Measurements from ENCODE around the gene PDYN.
"Not testable (repeated sequence)": the region's sequence is repeated elsewhere in the genome, so short reads cannot be mapped to it uniquely, and the experiment has no call there.

The PDYN gene

GRCh38 chr20:1993986-1994385, at the start of gene PDYN:
TSS of gene PDYN (minus strand) at chr20:1994058. CDS start at chr20:1983084, 10,974 bp downstream.
- TF ChIP-seq, protein P1, sequence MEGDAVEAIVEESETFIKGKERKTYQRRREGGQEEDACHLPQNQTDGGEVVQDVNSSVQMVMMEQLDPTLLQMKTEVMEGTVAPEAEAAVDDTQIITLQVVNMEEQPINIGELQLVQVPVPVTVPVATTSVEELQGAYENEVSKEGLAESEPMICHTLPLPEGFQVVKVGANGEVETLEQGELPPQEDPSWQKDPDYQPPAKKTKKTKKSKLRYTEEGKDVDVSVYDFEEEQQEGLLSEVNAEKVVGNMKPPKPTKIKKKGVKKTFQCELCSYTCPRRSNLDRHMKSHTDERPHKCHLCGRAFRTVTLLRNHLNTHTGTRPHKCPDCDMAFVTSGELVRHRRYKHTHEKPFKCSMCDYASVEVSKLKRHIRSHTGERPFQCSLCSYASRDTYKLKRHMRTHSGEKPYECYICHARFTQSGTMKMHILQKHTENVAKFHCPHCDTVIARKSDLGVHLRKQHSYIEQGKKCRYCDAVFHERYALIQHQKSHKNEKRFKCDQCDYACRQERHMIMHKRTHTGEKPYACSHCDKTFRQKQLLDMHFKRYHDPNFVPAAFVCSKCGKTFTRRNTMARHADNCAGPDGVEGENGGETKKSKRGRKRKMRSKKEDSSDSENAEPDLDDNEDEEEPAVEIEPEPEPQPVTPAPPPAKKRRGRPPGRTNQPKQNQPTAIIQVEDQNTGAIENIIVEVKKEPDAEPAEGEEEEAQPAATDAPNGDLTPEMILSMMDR (IDR thresholded peaks at IDR 0.05; ENCODE audit: control insufficient read depth, extremely low read depth, insufficient read depth) = no peak
- no peak within 1 kb of the TSS for H3K4me3 ChIP-seq (ENCODE audit: low read depth, low read length)
- no peak for DNase-seq (ENCODE audit: low read depth)

DNA sequence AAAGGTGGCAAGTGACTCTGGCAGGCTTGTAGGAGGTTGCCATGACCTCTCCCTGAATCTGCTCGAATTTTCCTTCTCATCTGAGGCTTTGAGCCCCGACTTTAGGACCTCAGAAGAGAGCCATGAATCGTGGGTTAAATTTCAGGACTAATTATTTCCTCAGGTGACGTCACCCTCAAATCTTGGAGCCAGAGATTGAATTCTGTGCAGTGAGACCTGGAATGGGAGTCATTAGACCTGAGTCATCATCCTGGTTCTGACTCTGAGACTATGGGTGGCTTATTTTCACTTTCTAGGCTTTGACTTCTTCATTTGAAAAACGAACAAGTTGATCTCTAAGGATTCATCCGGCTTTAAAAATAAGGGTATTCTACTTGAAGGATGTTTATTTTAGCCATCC, 48.5 kb upstream of the PDYN start:
- H3K4me3 ChIP-seq (ENCODE audit: low read depth, low read length) = no peak overlapping the region
- DNase-seq (ENCODE audit: low read depth) = no peak
- TF ChIP-seq, protein P1 (IDR thresholded peaks at IDR 0.05; ENCODE audit: control insufficient read depth, extremely low read depth, insufficient read depth) = no peak

DNA sequence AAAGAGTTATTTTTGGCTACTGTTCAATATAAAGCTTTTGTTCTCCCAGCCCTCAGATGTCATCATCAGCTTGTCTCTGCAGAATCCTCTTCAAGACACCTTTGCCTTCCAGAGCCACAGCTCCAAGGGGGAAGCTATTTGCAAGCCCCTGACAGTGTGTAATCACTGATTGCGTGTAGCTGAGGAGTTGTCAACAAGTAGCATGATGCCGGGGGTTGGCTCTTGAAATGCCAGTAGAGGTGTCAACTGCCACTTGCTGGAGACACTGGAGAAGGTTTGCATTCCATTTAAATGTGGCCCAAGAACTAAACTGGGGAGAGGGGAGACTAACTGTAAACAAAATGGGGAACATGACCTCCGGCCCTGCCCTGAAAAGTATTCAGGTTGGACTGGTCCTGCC, 44.3 kb upstream of the PDYN start:
- TF ChIP-seq, protein P1 (IDR thresholded peaks at IDR 0.05; ENCODE audit: control insufficient read depth, extremely low read depth, insufficient read depth) = no peak
- no peak for DNase-seq (ENCODE audit: low read depth)
- H3K4me3 ChIP-seq (ENCODE audit: low read depth, low read length) = no peak overlapping the region

DNA sequence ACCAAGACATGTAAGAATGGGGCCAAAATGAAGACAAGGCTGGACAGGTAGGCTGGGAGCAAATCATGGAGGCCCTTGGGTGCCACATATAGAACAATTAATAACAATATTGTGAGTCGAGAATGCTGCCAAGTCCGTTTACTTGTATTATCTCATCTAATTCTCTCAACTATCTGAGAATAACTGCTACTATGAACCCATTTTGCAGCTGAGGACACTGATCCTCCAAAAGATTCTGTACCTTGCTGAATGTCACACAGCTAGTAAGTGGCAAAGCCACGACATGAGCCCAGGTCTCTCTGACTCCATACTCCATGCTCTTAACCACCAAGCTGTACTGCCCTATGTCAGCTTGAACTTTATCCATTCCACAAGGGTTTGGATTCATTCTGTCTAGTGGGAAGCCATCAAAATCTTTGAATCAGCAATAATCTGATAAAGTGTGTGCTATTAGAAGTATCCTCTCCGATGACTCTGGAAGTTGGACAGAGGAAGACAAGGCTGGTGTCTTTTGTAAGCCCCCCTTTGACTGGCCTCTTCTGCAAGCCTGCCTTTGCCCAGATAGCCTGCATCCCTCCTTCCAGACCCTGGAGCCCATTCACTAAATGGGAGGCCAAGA, 43.5 kb upstream of the PDYN start:
- no peak for DNase-seq (ENCODE audit: low read depth)
- no peak overlapping the region for H3K4me3 ChIP-seq (ENCODE audit: low read depth, low read length)
- TF ChIP-seq, protein P1 (IDR thresholded peaks at IDR 0.05; ENCODE audit: control insufficient read depth, extremely low read depth, insufficient read depth) = no peak

GRCh38 chr20:2036357-2036756, 42.5 kb upstream of the PDYN start:
- not testable (repeated sequence) for DNase-seq (ENCODE audit: low read depth); H3K4me3 ChIP-seq (ENCODE audit: low read depth, low read length)

GRCh38 chr20:2032168-2032567, 38.3 kb upstream of the PDYN start:
- DNase-seq (ENCODE audit: low read depth) = no peak
- TF ChIP-seq, protein P1 (IDR thresholded peaks at IDR 0.05; ENCODE audit: control insufficient read depth, extremely low read depth, insufficient read depth) = no peak
- H3K4me3 ChIP-seq (ENCODE audit: low read depth, low read length) = no peak overlapping the region

DNA sequence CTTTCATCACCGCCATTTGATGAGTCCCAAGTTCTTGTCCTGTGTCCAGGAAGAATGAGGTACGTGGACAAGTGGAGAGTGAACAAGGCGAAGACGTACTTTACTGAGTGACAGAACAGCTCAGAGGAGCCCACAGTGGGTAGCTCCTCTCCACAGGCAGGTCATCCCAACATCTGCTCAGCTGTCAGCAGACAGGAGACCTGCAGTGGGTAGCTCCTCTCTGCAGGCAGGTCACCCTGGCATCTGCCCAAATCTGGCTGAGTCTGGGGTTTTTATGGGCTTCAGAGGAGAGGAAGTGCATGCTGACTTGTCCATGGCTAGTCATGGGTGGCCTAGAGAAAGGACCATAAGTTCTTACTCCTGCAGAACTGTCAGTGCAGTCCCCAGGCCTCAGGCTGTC, 32.7 kb upstream of the PDYN start:
- no peak for DNase-seq (ENCODE audit: low read depth)
- H3K4me3 ChIP-seq (ENCODE audit: low read depth, low read length) = no peak overlapping the region
- TF ChIP-seq, protein P1 (IDR thresholded peaks at IDR 0.05; ENCODE audit: control insufficient read depth, extremely low read depth, insufficient read depth) = no peak
